Type B pancreatic cell (in vitro differentiated cells): ENCODE results near the gene NR6A1. TPM values are rescaled to one million over a fixed set of nuclear protein-coding genes. Genes with fewer than 3 reads are reported as not detected.

ENCODE experiments used
- DNase-seq: peaks from one replicate; pipeline ENCODE4 v3.0.0; 2021; ENCODE audit warnings: mixed read lengths; ENCODE audit not compliant: unreplicated experiment; ENCODE audit errors: extremely low spot score
- H3K27ac Mint-ChIP-seq: 2 replicates; pipeline ENCODE4 v1.8.0; 2021; ENCODE audit warnings: mild to moderate bottlenecking, mixed read lengths
- H3K27me3 Mint-ChIP-seq: 2 replicates; pipeline ENCODE4 v1.8.0; 2021; ENCODE audit warnings: mixed read lengths
- H3K36me3 Mint-ChIP-seq: 2 replicates; pipeline ENCODE4 v1.8.0; 2021; ENCODE audit warnings: mixed read lengths
- H3K4me1 Mint-ChIP-seq: one replicate; pipeline ENCODE4 v1.8.0; 2021; ENCODE audit warnings: mixed read lengths; ENCODE audit not compliant: unreplicated experiment
- H3K4me3 Mint-ChIP-seq: 2 replicates; pipeline ENCODE4 v1.8.0; 2021; ENCODE audit warnings: mild to moderate bottlenecking, mixed read lengths
- H3K9me3 Mint-ChIP-seq: 2 replicates; pipeline ENCODE4 v1.8.0; 2021; ENCODE audit warnings: mixed read lengths
- total RNA-seq: library from RNA; stranded (reverse); gene quantifications from 2 replicates; pipeline ENCODE4 v1.2.1, GENCODE V29; 2021; ENCODE audit warnings: low replicate concordance
- TF ChIP-seq, protein P1 (sequence below): fragments of 200-600 bp; sonication (generic); conservative IDR thresholded peaks from 2 replicates; pipeline ENCODE4 v1.5.0; 2021; ENCODE audit warnings: antibody characterized with exemption, mild to moderate bottlenecking

Gene NR6A1
- total RNA-seq, 1 donor from 2014 or later = 10.0 TPM

DNA sequence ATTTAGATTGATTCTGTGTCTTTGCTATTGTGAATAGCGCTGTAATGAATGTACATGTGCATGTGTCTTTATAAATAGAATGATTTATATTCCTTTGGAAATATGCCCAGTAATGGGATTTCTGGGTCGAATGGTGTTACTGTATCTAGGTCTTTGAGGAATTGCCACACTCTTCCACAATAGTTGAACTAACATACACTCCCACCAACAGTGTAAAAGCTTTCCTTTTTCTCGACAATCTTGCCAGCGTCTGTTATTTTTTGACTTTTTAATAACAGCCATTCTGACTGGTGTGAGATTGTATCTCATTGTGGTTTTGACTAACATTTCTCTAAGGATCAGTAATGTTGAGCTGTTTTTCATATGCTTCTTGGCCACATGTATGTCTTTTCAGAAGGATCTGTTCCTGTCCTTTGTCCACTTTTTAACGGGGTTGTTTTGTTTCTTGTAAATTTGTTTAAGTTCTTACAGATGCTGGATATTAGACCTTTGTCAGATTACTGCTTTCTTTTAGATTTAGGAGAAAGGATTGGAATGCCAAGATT is 139.0 kb downstream of the NR6A1 start:
- Mint-ChIP-seq H3K27ac (no peak overlapping the region), H3K4me3 (no peak overlapping the region), H3K4me1 (peaks cover 4% of the 10 kb centered on the region), H3K27me3 (no peaks in the 10 kb centered on the region), H3K9me3 (no peaks in the 10 kb centered on the region), H3K36me3 (no peaks in the 10 kb centered on the region)
- TF ChIP-seq, protein P1, sequence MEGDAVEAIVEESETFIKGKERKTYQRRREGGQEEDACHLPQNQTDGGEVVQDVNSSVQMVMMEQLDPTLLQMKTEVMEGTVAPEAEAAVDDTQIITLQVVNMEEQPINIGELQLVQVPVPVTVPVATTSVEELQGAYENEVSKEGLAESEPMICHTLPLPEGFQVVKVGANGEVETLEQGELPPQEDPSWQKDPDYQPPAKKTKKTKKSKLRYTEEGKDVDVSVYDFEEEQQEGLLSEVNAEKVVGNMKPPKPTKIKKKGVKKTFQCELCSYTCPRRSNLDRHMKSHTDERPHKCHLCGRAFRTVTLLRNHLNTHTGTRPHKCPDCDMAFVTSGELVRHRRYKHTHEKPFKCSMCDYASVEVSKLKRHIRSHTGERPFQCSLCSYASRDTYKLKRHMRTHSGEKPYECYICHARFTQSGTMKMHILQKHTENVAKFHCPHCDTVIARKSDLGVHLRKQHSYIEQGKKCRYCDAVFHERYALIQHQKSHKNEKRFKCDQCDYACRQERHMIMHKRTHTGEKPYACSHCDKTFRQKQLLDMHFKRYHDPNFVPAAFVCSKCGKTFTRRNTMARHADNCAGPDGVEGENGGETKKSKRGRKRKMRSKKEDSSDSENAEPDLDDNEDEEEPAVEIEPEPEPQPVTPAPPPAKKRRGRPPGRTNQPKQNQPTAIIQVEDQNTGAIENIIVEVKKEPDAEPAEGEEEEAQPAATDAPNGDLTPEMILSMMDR = no peak
- no peak for DNase-seq

DNA sequence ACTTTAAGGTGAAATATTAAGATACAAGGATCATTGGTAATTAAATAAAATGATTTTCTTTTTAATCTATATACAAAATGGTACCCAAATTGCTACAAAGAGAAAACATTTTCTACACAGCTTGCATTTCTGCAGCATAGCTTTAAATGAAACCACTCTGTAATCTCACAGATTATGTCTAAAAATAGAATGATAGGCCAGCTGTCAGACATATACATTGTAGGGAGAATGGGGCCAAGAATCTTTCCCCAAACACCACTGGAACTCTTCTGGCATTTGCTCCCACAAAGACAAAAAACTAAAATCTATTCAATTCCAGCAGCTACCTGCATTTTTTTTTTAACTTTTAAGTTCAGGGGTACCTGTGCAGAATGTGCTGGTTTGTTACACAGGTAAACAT is 139.8 kb downstream of the NR6A1 start:
- TF ChIP-seq, protein P1 = no peak
- H3K27me3 Mint-ChIP-seq = no peaks in the 10 kb centered on the region
- no peaks in the 10 kb centered on the region for H3K9me3 Mint-ChIP-seq
- no peaks in the 10 kb centered on the region for H3K36me3 Mint-ChIP-seq
- no peak for DNase-seq
- H3K4me3 Mint-ChIP-seq = no peak overlapping the region
- peaks cover 4% of the 10 kb centered on the region for H3K4me1 Mint-ChIP-seq
- H3K27ac Mint-ChIP-seq = no peak overlapping the region

DNA sequence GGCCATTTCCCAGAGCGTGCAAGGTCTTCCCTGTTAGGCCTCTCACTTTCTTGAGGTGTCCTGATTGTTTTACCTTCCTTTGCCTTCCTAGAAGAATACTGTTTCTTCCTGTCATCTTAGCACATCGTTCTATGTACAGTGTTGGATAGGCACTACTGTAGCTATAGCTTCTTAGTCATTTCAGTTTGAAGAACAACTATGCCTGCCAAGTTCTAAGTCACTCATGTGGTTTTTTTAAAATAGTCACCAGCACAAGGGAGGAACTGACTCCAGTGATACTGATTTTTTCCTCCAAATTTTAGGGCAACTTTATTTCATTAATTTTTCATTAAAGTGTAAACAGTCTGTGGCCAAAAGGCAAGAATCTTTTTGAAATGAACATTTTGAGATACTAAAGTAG is 141.5 kb downstream of the NR6A1 start:
- no peak for DNase-seq
- H3K9me3 Mint-ChIP-seq = no peaks in the 10 kb centered on the region
- no peaks in the 10 kb centered on the region for H3K27me3 Mint-ChIP-seq
- no peak overlapping the region for H3K4me3 Mint-ChIP-seq
- no peaks in the 10 kb centered on the region for H3K36me3 Mint-ChIP-seq
- peaks cover 4% of the 10 kb centered on the region for H3K4me1 Mint-ChIP-seq
- TF ChIP-seq, protein P1 = no peak
- no peak overlapping the region for H3K27ac Mint-ChIP-seq

DNA sequence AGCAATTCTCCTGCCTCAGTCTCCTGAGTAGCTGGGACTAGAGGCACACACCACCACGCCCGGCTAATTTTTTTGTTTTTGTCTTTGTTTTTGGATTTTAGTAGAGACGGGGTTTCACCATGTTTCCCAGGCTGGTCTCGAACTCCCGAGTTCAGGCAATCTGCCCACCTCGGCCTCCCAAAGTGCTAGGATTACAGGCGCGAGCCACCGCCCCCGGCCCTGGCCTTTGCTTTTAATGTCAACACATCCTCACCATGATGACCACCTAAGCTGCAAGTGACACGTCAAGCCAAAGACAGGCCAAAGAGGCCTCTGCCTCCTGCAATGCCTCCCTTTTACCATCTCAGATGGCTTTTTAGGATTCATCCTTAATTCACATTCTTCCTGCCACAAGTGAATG is 142.4 kb downstream of the NR6A1 start:
- Mint-ChIP-seq H3K36me3 (no peaks in the 10 kb centered on the region), H3K4me1 (peaks cover 4% of the 10 kb centered on the region), H3K9me3 (no peaks in the 10 kb centered on the region), H3K27me3 (no peaks in the 10 kb centered on the region), H3K4me3 (no peak overlapping the region), H3K27ac (no peak overlapping the region)
- TF ChIP-seq, protein P1 = no peak
- no peak for DNase-seq

DNA sequence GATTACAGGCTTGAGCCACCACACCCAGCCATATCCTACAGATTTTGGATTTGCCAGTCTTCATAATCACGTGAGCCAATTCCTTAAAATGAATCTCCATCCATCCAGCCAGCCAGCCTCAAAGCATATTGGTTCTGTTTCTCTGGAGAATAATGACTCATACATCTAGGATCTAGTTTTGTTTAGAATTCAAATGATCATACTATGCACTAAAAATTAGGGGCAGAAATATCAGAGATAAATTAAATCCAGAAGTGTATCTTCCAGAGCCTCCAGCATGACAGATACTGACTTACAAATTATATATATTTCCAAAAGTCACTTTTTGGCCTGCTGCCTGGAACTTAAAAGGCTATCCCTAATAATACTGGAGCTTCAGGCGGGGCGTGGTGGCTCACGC is 144.8 kb downstream of the NR6A1 start:
- TF ChIP-seq, protein P1 = no peak
- no peaks in the 10 kb centered on the region for H3K36me3 Mint-ChIP-seq
- H3K4me1 Mint-ChIP-seq = no peaks in the 10 kb centered on the region
- H3K4me3 Mint-ChIP-seq = no peak overlapping the region
- H3K9me3 Mint-ChIP-seq = no peaks in the 10 kb centered on the region
- DNase-seq = no peak
- no peak overlapping the region for H3K27ac Mint-ChIP-seq
- no peaks in the 10 kb centered on the region for H3K27me3 Mint-ChIP-seq

DNA sequence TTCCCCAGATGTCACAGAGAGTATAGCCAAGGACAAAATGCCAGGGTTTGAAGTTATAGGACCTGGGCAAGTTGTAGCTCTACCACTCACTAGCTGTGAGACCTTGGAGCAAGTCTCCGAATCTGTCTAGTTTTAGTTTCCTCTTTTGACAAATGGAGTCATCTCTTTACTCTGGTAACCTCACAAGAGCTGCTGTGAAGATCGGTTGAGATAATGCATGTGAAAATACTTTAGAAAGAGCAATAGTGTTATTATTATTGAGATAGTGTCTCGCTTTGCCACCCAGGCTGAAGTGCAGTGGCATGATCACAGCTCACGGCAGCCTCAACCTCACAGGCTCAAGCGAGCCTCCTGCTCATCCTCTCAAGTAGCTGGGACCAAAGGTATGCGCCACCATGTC is 146.0 kb downstream of the NR6A1 start:
- TF ChIP-seq, protein P1 = no peak

More for the DNA sequence above, 146.0 kb downstream of the NR6A1 start:
- no peaks in the 10 kb centered on the region for H3K9me3 Mint-ChIP-seq
- H3K4me1 Mint-ChIP-seq = no peaks in the 10 kb centered on the region
- DNase-seq = no peak
- H3K27me3 Mint-ChIP-seq = no peaks in the 10 kb centered on the region
- no peak overlapping the region for H3K4me3 Mint-ChIP-seq
- no peaks in the 10 kb centered on the region for H3K36me3 Mint-ChIP-seq
- no peak overlapping the region for H3K27ac Mint-ChIP-seq
